H9 (cell line): ENCODE results near the gene COL8A1. TPM values are rescaled to one million over a fixed set of nuclear protein-coding genes. Genes with fewer than 3 reads are reported as not detected.

Source experiments
- DNase-seq: peaks from one replicate; pipeline ENCODE4 v3.0.0-alpha.2; 2017
- H2AFZ ChIP-seq: one replicate; pipeline ENCODE4 v1.6.1; 2013; ENCODE audit warnings: mild to moderate bottlenecking, low read length, control low read depth, moderate library complexity
- H2AK5ac ChIP-seq: 2 replicates; pipeline ENCODE4 v1.6.1; 2013; ENCODE audit warnings: low read length, control low read depth, mixed read lengths; ENCODE audit not compliant: insufficient read length
- H2BK120ac ChIP-seq: one replicate; pipeline ENCODE4 v1.6.1; 2013; ENCODE audit warnings: low read depth, mild to moderate bottlenecking, low read length, control low read depth, inconsistent platforms; ENCODE audit not compliant: poor library complexity, severe bottlenecking
- H2BK12ac ChIP-seq: 2 replicates; pipeline ENCODE4 v1.6.1; 2013; ENCODE audit warnings: low read length, control low read depth, mixed read lengths, low read depth; ENCODE audit not compliant: insufficient read length
- H2BK15ac ChIP-seq: 2 replicates; pipeline ENCODE4 v1.6.1; 2013; ENCODE audit warnings: low read depth, low read length, control low read depth
- H2BK20ac ChIP-seq: one replicate; pipeline ENCODE4 v1.6.1; 2013; ENCODE audit warnings: low read depth, mild to moderate bottlenecking, low read length, control low read depth, inconsistent platforms; ENCODE audit not compliant: poor library complexity, severe bottlenecking
- H2BK5ac ChIP-seq: 2 replicates; pipeline ENCODE4 v1.6.1; 2013; ENCODE audit warnings: low read length, control low read depth, mixed read lengths; ENCODE audit not compliant: insufficient read length
- H3K14ac ChIP-seq: 2 replicates; pipeline ENCODE4 v1.6.1; 2013; ENCODE audit warnings: low read length, control low read depth; ENCODE audit not compliant: insufficient read depth
- H3K18ac ChIP-seq: 2 replicates; pipeline ENCODE4 v1.6.1; 2013; ENCODE audit warnings: low read depth, mild to moderate bottlenecking, mixed read lengths, low read length, control low read depth; ENCODE audit not compliant: insufficient read length
- H3K23ac ChIP-seq: 2 replicates; pipeline ENCODE4 v1.6.1; 2013; ENCODE audit warnings: low read length, control low read depth, mixed read lengths, low read depth; ENCODE audit not compliant: insufficient read length
- H3K23me2 ChIP-seq: 2 replicates; pipeline ENCODE4 v1.6.1; 2013; ENCODE audit warnings: low read depth, mild to moderate bottlenecking, mixed read lengths, low read length, control low read depth; ENCODE audit not compliant: insufficient read length, poor library complexity, severe bottlenecking
- H3K27ac ChIP-seq: 2 replicates; pipeline ENCODE4 v1.5.1; 2013; ENCODE audit warnings: low read length, control low read depth, mixed read lengths, low read depth; ENCODE audit not compliant: insufficient read length
- H3K27me3 ChIP-seq: 2 replicates; pipeline ENCODE4 v1.6.1; 2013; ENCODE audit warnings: low read length, control low read depth, inconsistent platforms; ENCODE audit not compliant: insufficient read depth
- H3K4ac ChIP-seq: 2 replicates; pipeline ENCODE4 v1.6.1; 2013; ENCODE audit warnings: low read depth, mild to moderate bottlenecking, control low read depth, inconsistent platforms, low read length, moderate library complexity
- H3K4me1 ChIP-seq: 2 replicates; pipeline ENCODE4 v1.6.1; 2013; ENCODE audit warnings: low read length, control low read depth, inconsistent platforms; ENCODE audit not compliant: insufficient read depth
- H3K4me2 ChIP-seq: 2 replicates; pipeline ENCODE4 v1.6.1; 2013; ENCODE audit warnings: low read length, control low read depth, mixed read lengths; ENCODE audit not compliant: insufficient read length, insufficient read depth
- H3K56ac ChIP-seq: 2 replicates; pipeline ENCODE4 v1.6.1; 2013; ENCODE audit warnings: low read depth, mild to moderate bottlenecking, mixed read lengths, low read length, control low read depth; ENCODE audit not compliant: insufficient read length
- H3K79me1 ChIP-seq: 2 replicates; pipeline ENCODE4 v1.6.1; 2013; ENCODE audit warnings: low read depth, mild to moderate bottlenecking, moderate library complexity, low read length, control low read depth, inconsistent platforms; ENCODE audit not compliant: insufficient read depth, poor library complexity, severe bottlenecking
- H3K79me2 ChIP-seq: 2 replicates; pipeline ENCODE4 v1.6.1; 2013; ENCODE audit warnings: low read length, control low read depth, inconsistent platforms; ENCODE audit not compliant: insufficient read depth
- H3K9ac ChIP-seq: 2 replicates; pipeline ENCODE4 v1.6.1; 2013; ENCODE audit warnings: low read length, control low read depth, mixed read lengths; ENCODE audit not compliant: insufficient read length; ENCODE audit errors: extremely low read depth
- H3K9me3 ChIP-seq: one replicate; pipeline ENCODE4 v1.6.1; 2013; ENCODE audit warnings: low read depth, low read length, inconsistent platforms; ENCODE audit not compliant: control insufficient read depth
- H3T11ph ChIP-seq: one replicate; pipeline ENCODE4 v1.6.1; 2013; ENCODE audit warnings: mild to moderate bottlenecking, low read length, control low read depth, inconsistent platforms
- H4K20me1 ChIP-seq: one replicate; pipeline ENCODE4 v1.6.1; 2013; ENCODE audit not compliant: control insufficient read depth, insufficient read length, insufficient read depth
- H4K5ac ChIP-seq: 2 replicates; pipeline ENCODE4 v1.6.1; 2013; ENCODE audit warnings: low read depth, mild to moderate bottlenecking, mixed read lengths, low read length, control low read depth; ENCODE audit not compliant: insufficient read length
- H4K8ac ChIP-seq: replicated peaks from 2 replicates; pipeline ENCODE4 v1.6.1; 2013; ENCODE audit warnings: low read length, control low read depth, mixed read lengths, low read depth; ENCODE audit not compliant: insufficient read length
- H4K91ac ChIP-seq: 2 replicates; pipeline ENCODE4 v1.6.1; 2013; ENCODE audit warnings: low read depth, mild to moderate bottlenecking, moderate library complexity, mixed read lengths, low read length, control low read depth; ENCODE audit not compliant: insufficient read length
- H3K27ac Mint-ChIP-seq, 3 experiments: 2 replicates in 2 of 3; 3 replicates in 1 of 3; pipeline ENCODE4 v1.8.0; 2020 to 2021; ENCODE audit warnings: mixed read lengths in 3 of 3, mild to moderate bottlenecking in 1 of 3, moderate library complexity in 1 of 3
- H3K27me3 Mint-ChIP-seq: 2 replicates; pipeline ENCODE4 v1.8.0; 2021; ENCODE audit warnings: low read depth, mild to moderate bottlenecking, moderate library complexity, mixed read lengths
- H3K36me3 Mint-ChIP-seq, 3 experiments: 2 replicates in 2 of 3; 3 replicates in 1 of 3; pipeline ENCODE4 v1.8.0; 2020 to 2021; ENCODE audit warnings: low read depth in 3 of 3, mixed read lengths in 3 of 3; ENCODE audit not compliant: insufficient read depth in 1 of 3
- H3K4me1 Mint-ChIP-seq, 2 experiments: 2 replicates each; pipeline ENCODE4 v1.8.0; 2020; ENCODE audit warnings: mixed read lengths in 2 of 2
- H3K4me3 Mint-ChIP-seq, 2 experiments: 2 replicates in 1 of 2; 3 replicates in 1 of 2; pipeline ENCODE4 v1.8.0; 2020 to 2021; ENCODE audit warnings: mild to moderate bottlenecking in 2 of 2, mixed read lengths in 2 of 2, moderate library complexity in 1 of 2
- H3K9me3 Mint-ChIP-seq, 2 experiments: 2 replicates in 1 of 2; 3 replicates in 1 of 2; pipeline ENCODE4 v1.8.0; 2020; ENCODE audit warnings: mild to moderate bottlenecking in 2 of 2, mixed read lengths in 2 of 2, moderate library complexity in 1 of 2
- CTCF ChIP-seq: fragments of 200-600 bp; sonication (generic); conservative IDR thresholded peaks from 3 replicates; pipeline ENCODE4 v1.8.0; 2021; ENCODE audit warnings: antibody characterized with exemption, mild to moderate bottlenecking
- WGBS: extraction: QIAGEN DNeasy Blood & Tissue Kit; methylation state at CpG from one replicate; pipeline ENCODE4 v1.1.7; 2013; ENCODE audit warnings: missing lambda C conversion rate, low lambda C conversion rate, mixed read lengths; ENCODE audit not compliant: insufficient read length; ENCODE audit errors: extremely low coverage; 5-methylcytosine and 5-hydroxymethylcytosine counted together
- total RNA-seq: library from RNA; stranded (reverse); gene quantifications from 2 replicates; pipeline ENCODE4 v1.2.1, GENCODE V29; 2021

The COL8A1 gene
- total RNA-seq, 1 experiment from 2014 or later: 0.17 TPM

- no CpG with 5 or more reads among the region's 3 CpGs for WGBS
- no peak overlapping the region for H3K9ac ChIP-seq
Observed at GRCh38 chr3:99825004-99825640, 186.7 kb downstream of the COL8A1 start.

More at GRCh38 chr3:99825004-99825640, 186.7 kb downstream of the COL8A1 start:
- H3K4me1 Mint-ChIP-seq: peaks cover 4 to 9% of the 10 kb centered on the region in 2 experiments
- Histone ChIP-seq H4K8ac (no peak overlapping the region), H4K5ac (no peak overlapping the region), H3K79me1 (peaks cover 3% of the 10 kb centered on the region), H2AFZ (no peak overlapping the region), H3T11ph (no peak overlapping the region), H3K14ac (no peak overlapping the region), H2BK20ac (no peak overlapping the region), H3K23me2 (no peaks in the 10 kb centered on the region), H3K27me3 (no peaks in the 10 kb centered on the region), H3K79me2 (no peaks in the 10 kb centered on the region), H4K91ac (no peak overlapping the region), H2BK15ac (no peak overlapping the region), H3K56ac (no peak overlapping the region), H3K4me2 (no peak overlapping the region), H2AK5ac (no peak overlapping the region), H3K23ac (no peak overlapping the region), H3K27ac (no peak overlapping the region), H4K20me1 (no peaks in the 10 kb centered on the region), H3K4me1 (no peaks in the 10 kb centered on the region), H3K9me3 (no peaks in the 10 kb centered on the region), H2BK120ac (no peak overlapping the region), H3K4ac (no peak overlapping the region), H3K18ac (no peak overlapping the region), H2BK5ac (no peak overlapping the region), H2BK12ac (no peak overlapping the region)
- no peaks in the 10 kb centered on the region for H3K27me3 Mint-ChIP-seq
- H3K27ac Mint-ChIP-seq: no peak overlapping the region; a peak in 1 of 7 replicates
- H3K9me3 Mint-ChIP-seq: no peaks in the 10 kb centered on the region
- TF ChIP-seq CTCF: no peak
- no peak overlapping the region for H3K4me3 Mint-ChIP-seq
- DNase-seq: no peak
- H3K36me3 Mint-ChIP-seq: peaks cover 0 to 2% (median 0%) of the 10 kb centered on the region in 3 experiments; a peak in 1 of 7 replicates
